HG03045 (cell line): Measurements from ENCODE around the gene ZFYVE9.
"Not testable (repeated sequence)": the region's sequence is repeated elsewhere in the genome, so short reads cannot be mapped to it uniquely, and the experiment has no call there.

ENCODE experiments used
- ATAC-seq: cut with Tn5 transposase; IDR thresholded peaks from one replicate; pipeline ENCODE4 v1.9.1; 2021; ENCODE audit warnings: mild to moderate bottlenecking, moderate library complexity; ENCODE audit not compliant: unreplicated experiment

The ZFYVE9 gene

GRCh38 chr1:52182874-52183400, 41.0 kb downstream of the ZFYVE9 start:
- ATAC-seq, result no peak

GRCh38 chr1:52186449-52186848, 44.6 kb downstream of the ZFYVE9 start:
- no peak for ATAC-seq

- ATAC-seq, result no peak
Measured at GRCh38 chr1:52189898-52190480, 48.1 kb downstream of the ZFYVE9 start.

- ATAC-seq, result no peak
Measured at GRCh38 chr1:52190500-52191252, 48.8 kb downstream of the ZFYVE9 start.

- ATAC-seq, result no peak
Measured at GRCh38 chr1:52191395-52191965, 49.6 kb downstream of the ZFYVE9 start.

- ATAC-seq, result no peak
Measured at GRCh38 chr1:52192024-52192423, 50.1 kb downstream of the ZFYVE9 start.

- no peak for ATAC-seq
Measured at GRCh38 chr1:52192436-52192835, 50.5 kb downstream of the ZFYVE9 start.

GRCh38 chr1:52193985-52194384, 52.1 kb downstream of the ZFYVE9 start:
- no peak for ATAC-seq

GRCh38 chr1:52195161-52195560, 53.3 kb downstream of the ZFYVE9 start:
- no peak for ATAC-seq

GRCh38 chr1:52203935-52204625, 62.2 kb downstream of the ZFYVE9 start:
- no peak for ATAC-seq

GRCh38 chr1:52204696-52205095, 62.8 kb downstream of the ZFYVE9 start:
- no peak for ATAC-seq

- ATAC-seq, result not testable (repeated sequence)
Measured at GRCh38 chr1:52206686-52207085, 64.8 kb downstream of the ZFYVE9 start.

- no peak for ATAC-seq
Measured at GRCh38 chr1:52209429-52209828, 67.5 kb downstream of the ZFYVE9 start.

GRCh38 chr1:52210044-52210443, 68.2 kb downstream of the ZFYVE9 start:
- no peak for ATAC-seq

- ATAC-seq, result no peak
Measured at GRCh38 chr1:52216907-52217458, 75.1 kb downstream of the ZFYVE9 start.

GRCh38 chr1:52225174-52225573, 83.3 kb downstream of the ZFYVE9 start:
- no peak for ATAC-seq

GRCh38 chr1:52229494-52229893, 87.6 kb downstream of the ZFYVE9 start:
- ATAC-seq, result no peak

GRCh38 chr1:52233463-52233862, 91.6 kb downstream of the ZFYVE9 start:
- ATAC-seq, result no peak

- ATAC-seq, result no peak
Measured at GRCh38 chr1:52234014-52234413, 92.1 kb downstream of the ZFYVE9 start.

- no peak for ATAC-seq
Measured at GRCh38 chr1:52234708-52235107, 92.8 kb downstream of the ZFYVE9 start.

- ATAC-seq, result no peak
Measured at GRCh38 chr1:52235646-52236045, 93.8 kb downstream of the ZFYVE9 start.
